MCF 10A (cell line): ENCODE results near the gene IPPK. TPM values are rescaled to one million over a fixed set of nuclear protein-coding genes. Genes with fewer than 3 reads are reported as not detected.

ENCODE experiments used
- BruUV-seq: library from RNA; stranded (reverse); fragments of 400-500 nt; replicated peaks from 2 replicates; lab custom pipeline; 2021; lab: Mats Ljungman, UMichigan
- CTCF ChIA-PET: fragments of 300-600 bp; sonication (Branson Sonifier 250); formaldehyde crosslinking; extraction: SDS; loops from one replicate; lab custom pipeline; 2021; ENCODE audit warnings: antibody characterized with exemption, inconsistent platforms; lab: Yijun Ruan, JAX
- POLR2A ChIA-PET: fragments of 300-600, 350-650 bp; sonication (Branson Sonifier 250); formaldehyde crosslinking; extraction: SDS; loops from one replicate; lab custom pipeline; 2020; ENCODE audit warnings: antibody characterized with exemption, inconsistent platforms; lab: Yijun Ruan, JAX
- DNase-seq: peaks from one replicate; pipeline ENCODE4 v3.0.0-alpha.2; 2018; ENCODE audit not compliant: unreplicated experiment
- H3K27ac Mint-ChIP-seq: one replicate; pipeline ENCODE4 v1.8.0; 2022; ENCODE audit warnings: mild to moderate bottlenecking, low read depth, mixed read lengths; ENCODE audit not compliant: unreplicated experiment
- H3K27me3 Mint-ChIP-seq: one replicate; pipeline ENCODE4 v1.8.0; 2022; ENCODE audit warnings: mixed read lengths; ENCODE audit not compliant: insufficient read depth, unreplicated experiment
- H3K36me3 Mint-ChIP-seq: one replicate; pipeline ENCODE4 v1.8.0; 2022; ENCODE audit warnings: mild to moderate bottlenecking, moderate library complexity, mixed read lengths; ENCODE audit not compliant: insufficient read depth, unreplicated experiment
- H3K4me1 Mint-ChIP-seq: one replicate; pipeline ENCODE4 v1.8.0; 2022; ENCODE audit warnings: mixed read lengths; ENCODE audit not compliant: insufficient read depth, unreplicated experiment
- H3K4me3 Mint-ChIP-seq: one replicate; pipeline ENCODE4 v1.8.0; 2022; ENCODE audit warnings: mild to moderate bottlenecking, moderate library complexity, mixed read lengths; ENCODE audit not compliant: unreplicated experiment
- H3K9me3 Mint-ChIP-seq: one replicate; pipeline ENCODE4 v1.8.0; 2022; ENCODE audit warnings: mixed read lengths; ENCODE audit not compliant: unreplicated experiment
- CTCF ChIP-seq: fragments of 200-600 bp; IDR thresholded peaks from one replicate; pipeline ENCODE4 v1.8.0; 2022; ENCODE audit warnings: antibody characterized with exemption, mild to moderate bottlenecking; ENCODE audit not compliant: unreplicated experiment
- intact Hi-C: fragments of 100-400 bp; cut with micrococcal nuclease; formaldehyde crosslinking; loops from 2 replicates; pipeline ENCODE4 v1.14.1; 2022
- total RNA-seq: library from RNA; stranded (reverse); gene quantifications from 2 replicates; pipeline ENCODE4 v1.2.3, GENCODE V29; 2022

The IPPK gene
- total RNA-seq, 1 experiment from 2014 or later, result 16.6 TPM

- H3K9me3 Mint-ChIP-seq, result no peaks in the 10 kb centered on the region
- CTCF ChIA-PET, result interaction anchor here (0.7 kb wide), 2 partner anchors 492 to 502 kb away, joined by 3 read pairs; no protein-coding TSS in a partner anchor
- BruUV-seq, result no TSS peak
- H3K4me1 Mint-ChIP-seq, result no peaks in the 10 kb centered on the region
- POLR2A ChIA-PET, result no interaction called here
- intact Hi-C loops, result loop anchor here (10.0 kb wide), 1 partner anchor 505 kb away; no protein-coding TSS in a partner anchor
- H3K27me3 Mint-ChIP-seq, result no peaks in the 10 kb centered on the region
- no peak overlapping the region for H3K4me3 Mint-ChIP-seq
- no peak for DNase-seq
- H3K36me3 Mint-ChIP-seq, result peaks cover 95% of the 10 kb centered on the region
- no peak overlapping the region for H3K27ac Mint-ChIP-seq
- no peak for TF ChIP-seq CTCF
Observed at GRCh38 chr9:92639791-92640271, 30.1 kb downstream of the IPPK start.

GRCh38 chr9:92639124-92639523, 30.8 kb downstream of the IPPK start:
- DNase-seq, result no peak
- Mint-ChIP-seq H3K4me3 (no peak overlapping the region), H3K36me3 (peaks cover 95% of the 10 kb centered on the region), H3K27me3 (no peaks in the 10 kb centered on the region), H3K27ac (no peak overlapping the region), H3K9me3 (no peaks in the 10 kb centered on the region), H3K4me1 (no peaks in the 10 kb centered on the region)
- CTCF ChIA-PET, result interaction anchor here (0.7 kb wide), 1 partner anchor 491 kb away, joined by 3 read pairs; no protein-coding TSS in a partner anchor
- no TSS peak for BruUV-seq
- TF ChIP-seq CTCF, result no peak
- intact Hi-C loops, result loop anchor here (10.0 kb wide), 1 partner anchor 504 kb away; no protein-coding TSS in a partner anchor
- POLR2A ChIA-PET, result no interaction called here

GRCh38 chr9:92638621-92639101, 31.3 kb downstream of the IPPK start:
- no peak for TF ChIP-seq CTCF
- CTCF ChIA-PET, result interaction anchor here (0.8 kb wide), 1 partner anchor 310 kb away, joined by 3 read pairs; no protein-coding TSS in a partner anchor
- peak overlapping the region; percentile 51 for H3K27ac Mint-ChIP-seq

GRCh38 chr9:92637886-92638620, 31.9 kb downstream of the IPPK start:
- no peak for TF ChIP-seq CTCF
- no TSS peak for BruUV-seq
- intact Hi-C loops, result loop anchor here (10.0 kb wide), 1 partner anchor 503 kb away; no protein-coding TSS in a partner anchor
- POLR2A ChIA-PET, result no interaction called here
- CTCF ChIA-PET, result interaction anchor here (0.8 kb wide), 1 partner anchor 309 kb away, joined by 3 read pairs; no protein-coding TSS in a partner anchor
- H3K4me3 Mint-ChIP-seq, result no peak overlapping the region
- peaks cover 95% of the 10 kb centered on the region for H3K36me3 Mint-ChIP-seq
- no peak for DNase-seq
- H3K27me3 Mint-ChIP-seq, result no peaks in the 10 kb centered on the region
- no peaks in the 10 kb centered on the region for H3K9me3 Mint-ChIP-seq
- peak overlapping the region; percentile 51 for H3K27ac Mint-ChIP-seq
- no peaks in the 10 kb centered on the region for H3K4me1 Mint-ChIP-seq

More at GRCh38 chr9:92638621-92639101, 31.3 kb downstream of the IPPK start:
- POLR2A ChIA-PET, result no interaction called here
- intact Hi-C loops, result loop anchor here (10.0 kb wide), 1 partner anchor 504 kb away; no protein-coding TSS in a partner anchor
- Mint-ChIP-seq H3K4me1 (no peaks in the 10 kb centered on the region), H3K36me3 (peaks cover 95% of the 10 kb centered on the region), H3K27me3 (no peaks in the 10 kb centered on the region), H3K9me3 (no peaks in the 10 kb centered on the region), H3K4me3 (no peak overlapping the region)
- DNase-seq, result no peak
- BruUV-seq, result no TSS peak
